Endothelial cell (in vitro differentiated cells): ENCODE measurements around the gene LRRTM3. TPM values are rescaled to one million over a fixed set of nuclear protein-coding genes. Genes with fewer than 3 reads are reported as not detected.

Source experiments
- DNase-seq: peaks from one replicate; pipeline ENCODE4 v3.0.0; 2021; ENCODE audit warnings: low spot score
- H3K27ac Mint-ChIP-seq: one replicate; pipeline ENCODE4 v1.8.0; 2021; ENCODE audit warnings: mixed read lengths, inconsistent platforms; ENCODE audit not compliant: unreplicated experiment
- H3K27me3 Mint-ChIP-seq: one replicate; pipeline ENCODE4 v1.8.0; 2021; ENCODE audit warnings: mild to moderate bottlenecking, moderate library complexity, mixed read lengths, inconsistent platforms; ENCODE audit not compliant: unreplicated experiment
- H3K36me3 Mint-ChIP-seq: one replicate; pipeline ENCODE4 v1.8.0; 2021; ENCODE audit warnings: mild to moderate bottlenecking, low read depth, mixed read lengths, inconsistent platforms; ENCODE audit not compliant: unreplicated experiment
- H3K4me1 Mint-ChIP-seq: one replicate; pipeline ENCODE4 v1.8.0; 2021; ENCODE audit warnings: mild to moderate bottlenecking, mixed read lengths, inconsistent platforms; ENCODE audit not compliant: unreplicated experiment
- H3K4me3 Mint-ChIP-seq: one replicate; pipeline ENCODE4 v1.8.0; 2021; ENCODE audit warnings: mild to moderate bottlenecking, mixed read lengths, inconsistent platforms; ENCODE audit not compliant: unreplicated experiment
- H3K9me3 Mint-ChIP-seq: one replicate; pipeline ENCODE4 v1.8.0; 2021; ENCODE audit warnings: mixed read lengths, inconsistent platforms; ENCODE audit not compliant: unreplicated experiment
- CTCF ChIP-seq: fragments of 200-600 bp; sonication (generic); IDR thresholded peaks from one replicate; pipeline ENCODE4 v1.5.0; 2021; ENCODE audit warnings: antibody characterized with exemption; ENCODE audit not compliant: unreplicated experiment
- total RNA-seq: library from RNA; stranded (reverse); fragmentation: NEBNext Ultra II Directional; extraction: Animal tissue kit (Norgen Biotek cat#: 25700); gene quantifications from one replicate; pipeline ENCODE4 v1.2.1, GENCODE V29; 2021; ENCODE audit not compliant: unreplicated experiment

The LRRTM3 gene
- total RNA-seq, 1 donor from 2014 or later, result not detected

DNA sequence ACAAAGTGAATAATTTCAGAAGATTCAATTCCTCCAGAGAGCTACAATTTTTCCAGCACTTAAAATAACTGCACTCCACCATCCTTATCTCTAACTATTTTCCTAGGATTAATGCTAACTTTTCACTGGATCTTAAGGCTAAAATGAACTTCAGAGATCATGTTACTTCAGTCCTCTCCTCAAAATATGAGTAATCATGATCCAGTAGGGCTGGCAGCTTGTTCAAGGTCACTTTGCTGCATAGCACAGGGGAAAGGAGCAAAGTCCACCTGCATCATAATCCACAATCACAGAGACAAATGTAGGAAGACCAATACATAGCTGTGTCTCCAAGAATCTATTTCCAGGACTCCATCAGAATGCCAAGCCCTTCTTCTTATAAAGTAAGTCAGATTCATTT, 150.3 kb downstream of the LRRTM3 start:
- DNase-seq, result no peak
- Mint-ChIP-seq H3K4me1 (no peaks in the 10 kb centered on the region), H3K4me3 (no peak overlapping the region), H3K9me3 (no peaks in the 10 kb centered on the region), H3K36me3 (no peaks in the 10 kb centered on the region), H3K27ac (no peak overlapping the region), H3K27me3 (peaks cover 2% of the 10 kb centered on the region)
- TF ChIP-seq CTCF, result no peak

DNA sequence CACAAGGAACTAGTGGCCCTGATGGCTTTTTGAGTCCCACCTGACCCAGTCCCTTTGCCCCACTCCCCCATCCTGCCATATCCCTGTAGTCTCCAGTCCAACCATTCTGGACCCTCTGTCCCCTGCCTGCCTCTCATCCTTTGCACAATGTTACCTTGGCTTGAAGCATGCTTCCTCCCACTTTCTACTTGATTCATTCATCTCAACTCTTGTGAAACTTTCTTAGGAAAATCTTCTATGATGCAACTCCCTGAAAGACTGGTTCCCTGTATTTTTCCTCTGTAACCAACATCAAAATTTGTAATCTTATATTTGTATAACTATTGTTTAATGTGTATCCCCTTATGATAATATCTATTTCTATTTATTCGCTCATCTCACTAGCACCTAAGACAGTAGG, 151.5 kb downstream of the LRRTM3 start:
- no peak for DNase-seq
- Mint-ChIP-seq H3K4me3 (no peak overlapping the region), H3K27ac (no peak overlapping the region), H3K9me3 (no peaks in the 10 kb centered on the region), H3K4me1 (no peaks in the 10 kb centered on the region), H3K36me3 (no peaks in the 10 kb centered on the region), H3K27me3 (peaks cover 2% of the 10 kb centered on the region)
- no peak for TF ChIP-seq CTCF

GRCh38 chr10:67079126-67079525, 153.3 kb downstream of the LRRTM3 start:
- Mint-ChIP-seq H3K4me1 (no peaks in the 10 kb centered on the region), H3K9me3 (no peaks in the 10 kb centered on the region), H3K4me3 (no peak overlapping the region), H3K27ac (no peak overlapping the region), H3K36me3 (no peaks in the 10 kb centered on the region), H3K27me3 (peaks cover 2% of the 10 kb centered on the region)
- DNase-seq, result no peak
- no peak for TF ChIP-seq CTCF

DNA sequence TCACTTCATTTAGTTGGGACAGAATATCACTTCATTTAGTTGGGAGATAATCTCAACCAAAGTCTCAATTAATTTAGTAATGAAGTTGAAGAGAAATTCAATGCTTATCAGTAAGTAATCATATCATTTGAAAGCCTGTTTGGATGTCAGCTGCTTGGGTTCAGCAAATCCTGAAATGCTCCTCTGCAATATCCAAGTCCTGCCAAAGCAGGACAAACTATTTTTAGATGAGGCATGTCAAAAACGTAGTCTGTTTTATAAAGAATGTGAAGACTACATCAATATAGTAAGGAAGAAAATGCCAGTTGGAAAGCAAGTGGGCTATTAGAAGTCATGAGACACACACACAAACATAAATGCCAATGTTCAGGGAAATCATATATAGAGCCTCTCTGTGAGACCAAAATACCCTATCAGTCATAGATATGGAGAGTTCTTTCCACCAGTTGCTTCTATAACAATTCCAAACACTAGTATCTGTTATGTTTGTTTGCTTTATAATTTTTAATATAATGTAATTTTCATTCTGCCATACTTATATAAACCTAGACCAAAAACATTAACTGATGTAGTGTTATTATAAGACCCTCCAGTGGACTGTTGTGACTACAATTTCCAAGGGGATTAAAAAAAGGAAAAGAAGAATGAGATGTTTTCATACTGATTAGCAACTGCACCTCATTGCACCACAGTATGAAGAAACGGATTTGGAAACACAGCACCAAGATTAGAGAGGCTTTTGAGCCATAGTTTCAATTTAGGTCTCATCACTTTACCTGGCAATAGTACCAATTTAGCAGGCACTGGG, 160.7 kb downstream of the LRRTM3 start:
- no peak for TF ChIP-seq CTCF
- Mint-ChIP-seq H3K27me3 (no peaks in the 10 kb centered on the region), H3K27ac (no peak overlapping the region), H3K9me3 (no peaks in the 10 kb centered on the region), H3K4me3 (no peak overlapping the region), H3K4me1 (no peaks in the 10 kb centered on the region), H3K36me3 (no peaks in the 10 kb centered on the region)
- DNase-seq, result no peak

DNA sequence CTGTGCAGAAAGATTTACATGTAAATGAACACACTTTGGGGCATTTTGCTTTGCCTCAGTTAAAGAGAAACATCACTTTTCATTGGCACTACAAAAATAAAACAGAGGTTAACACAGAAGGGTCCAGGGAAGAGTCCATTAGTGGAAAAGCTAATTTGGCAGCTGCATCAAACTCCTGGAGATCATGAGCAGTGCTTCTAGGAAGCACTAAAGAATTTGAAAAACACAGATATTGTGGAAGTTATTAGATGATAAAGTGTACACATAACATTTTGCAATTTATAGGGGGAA, 161.2 kb downstream of the LRRTM3 start:
- Mint-ChIP-seq H3K36me3 (no peaks in the 10 kb centered on the region), H3K27me3 (no peaks in the 10 kb centered on the region), H3K4me1 (no peaks in the 10 kb centered on the region), H3K4me3 (no peak overlapping the region), H3K27ac (no peak overlapping the region), H3K9me3 (no peaks in the 10 kb centered on the region)
- TF ChIP-seq CTCF, result no peak
- no peak for DNase-seq
